Measurements from ENCODE around the gene MYT1. TPM values are rescaled to one million over a fixed set of nuclear protein-coding genes. Genes with fewer than 3 reads are reported as not detected.
A peak's percentile ranks its signal among the peaks of the same experiment; 100 is the strongest.

MYT1 gene
- total and polyA plus RNA-seq, 4 donors: under 0.01 to 6.5 (median 0.08) TPM

- DNase-seq (ENCODE audit: low spot score): peak; percentile 76
- 85% methylated on average over 13 of the region's 13 CpGs for WGBS
- no peaks in the 10 kb centered on the region for H3K9me3 ChIP-seq (ENCODE audit: control insufficient read depth in 4 of 4, low read length in 3 of 4)
Observed at GRCh38 chr20:64217539-64218221, 53.4 kb downstream of the MYT1 start.

GRCh38 chr20:64219202-64219601 is 55.0 kb downstream of the MYT1 start:
- Histone ChIP-seq H3K36me3 (ENCODE audit: control insufficient read depth in 4 of 4, insufficient read depth in 3 of 4, low read depth in 1 of 4, low read length in 3 of 4) (no peaks in the 10 kb centered on the region), H3K27ac (ENCODE audit: low read depth in 1 of 2, low read length in 2 of 2) (no peak overlapping the region), H3K4me3 (ENCODE audit: low read depth in 1 of 3, low read length in 3 of 3) (no peak overlapping the region), H3K9me3 (ENCODE audit: control insufficient read depth in 4 of 4, low read length in 3 of 4) (no peaks in the 10 kb centered on the region), H3K27me3 (ENCODE audit: control insufficient read depth in 4 of 4, insufficient read depth in 4 of 4, low read length in 3 of 4) (no peaks in the 10 kb centered on the region), H3K4me1 (ENCODE audit: control insufficient read depth in 4 of 4, insufficient read depth in 4 of 4, low read length in 3 of 4) (peaks cover 1 to 29% (median 17%) of the 10 kb centered on the region in 4 donors), H3K9ac (ENCODE audit: low read depth in 1 of 2, low read length in 2 of 2) (no peak overlapping the region)
- DNase-seq (ENCODE audit: low spot score): no peak
- no peak for TF ChIP-seq SP1 (IDR thresholded peaks at IDR 0.05)
- TF ChIP-seq MAX (IDR thresholded peaks at IDR 0.05): no peak
- no peak for TF ChIP-seq YY1 (IDR thresholded peaks at IDR 0.05)
- TF ChIP-seq ATF3 (IDR thresholded peaks at IDR 0.05): no peak
- TF ChIP-seq ZBTB33 (IDR thresholded peaks at IDR 0.05): no peak
- no peak for TF ChIP-seq RXRA (IDR thresholded peaks at IDR 0.05)
- TF ChIP-seq HNF4G (IDR thresholded peaks at IDR 0.05): no peak
- TF ChIP-seq FOXA1 (IDR thresholded peaks at IDR 0.05): no peak
- TF ChIP-seq REST (IDR thresholded peaks at IDR 0.05): no peak
- no peak for TF ChIP-seq CTCF (IDR thresholded peaks at IDR 0.05; ENCODE audit: low read depth, low read length, missing input control)
- 89% methylated on average over 12 of the region's 12 CpGs for WGBS

More at GRCh38 chr20:64217539-64218221, 53.4 kb downstream of the MYT1 start:
- H3K9ac ChIP-seq (ENCODE audit: low read depth in 1 of 2, low read length in 2 of 2): no peak overlapping the region
- peaks cover 1 to 30% (median 16%) of the 10 kb centered on the region in 4 donors for H3K4me1 ChIP-seq (ENCODE audit: control insufficient read depth in 4 of 4, insufficient read depth in 4 of 4, low read length in 3 of 4)
- H3K27ac ChIP-seq (ENCODE audit: low read depth in 1 of 2, low read length in 2 of 2): no peak overlapping the region
- no peak for TF ChIP-seq SP1 (IDR thresholded peaks at IDR 0.05)
- no peak for TF ChIP-seq RXRA (IDR thresholded peaks at IDR 0.05)
- TF ChIP-seq FOXA2 (IDR thresholded peaks at IDR 0.05): no peak
- TF ChIP-seq NR2F2 (IDR thresholded peaks at IDR 0.05): no peak
- no peak for TF ChIP-seq HNF4A (conservative IDR thresholded peaks at IDR 0.05)
- no peak for TF ChIP-seq HNF4G (IDR thresholded peaks at IDR 0.05)
- no peak for TF ChIP-seq REST (IDR thresholded peaks at IDR 0.05)
- no peaks in the 10 kb centered on the region for H3K27me3 ChIP-seq (ENCODE audit: control insufficient read depth in 4 of 4, insufficient read depth in 4 of 4, low read length in 3 of 4)
- H3K36me3 ChIP-seq (ENCODE audit: control insufficient read depth in 4 of 4, insufficient read depth in 3 of 4, low read depth in 1 of 4, low read length in 3 of 4): no peaks in the 10 kb centered on the region
- no peak overlapping the region for H3K4me3 ChIP-seq (ENCODE audit: low read depth in 1 of 3, low read length in 3 of 3)
